HG03565 (cell line): Measurements from ENCODE around the gene CAPN11.

Experiments used
- ATAC-seq: cut with Tn5 transposase; IDR thresholded peaks from one replicate; pipeline ENCODE4 v1.9.1; 2021; ENCODE audit warnings: mild to moderate bottlenecking, moderate library complexity; ENCODE audit not compliant: unreplicated experiment

CAPN11 gene

GRCh38 chr6:44158770-44159228 lies at the start of gene CAPN11:
Gene CAPN11 (plus strand): TSS chr6:44158820. CDS start chr6:44158849, 29 bp downstream.
- ATAC-seq = no peak

GRCh38 chr6:44109212-44109611 lies 49.4 kb upstream of the CAPN11 start:
- ATAC-seq = no peak

- ATAC-seq = no peak
These were observed 48.5 kb upstream of the CAPN11 start for GRCh38 chr6:44110005-44110676.

DNA sequence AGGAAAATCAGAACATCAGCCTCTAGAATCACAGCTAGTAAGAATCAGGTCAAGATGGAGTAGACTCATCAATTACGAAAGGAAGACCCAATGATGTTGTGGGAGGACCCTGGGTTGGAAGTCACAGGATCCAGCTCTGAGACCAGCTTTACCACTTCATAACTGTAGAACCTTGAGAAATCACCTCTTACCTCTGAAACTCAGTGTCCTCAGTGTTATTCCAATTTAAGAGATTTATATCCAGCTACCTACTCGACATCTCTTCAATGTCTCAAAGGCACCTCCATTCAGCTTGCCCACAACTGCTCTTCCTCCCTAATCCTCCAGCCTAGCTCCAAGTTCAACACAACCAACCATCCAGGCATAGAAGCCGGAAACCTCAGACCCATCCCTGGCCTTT lies 47.7 kb upstream of the CAPN11 start:
- ATAC-seq = no peak

- no peak for ATAC-seq
These were observed 46.9 kb upstream of the CAPN11 start for GRCh38 chr6:44111434-44112417.

DNA sequence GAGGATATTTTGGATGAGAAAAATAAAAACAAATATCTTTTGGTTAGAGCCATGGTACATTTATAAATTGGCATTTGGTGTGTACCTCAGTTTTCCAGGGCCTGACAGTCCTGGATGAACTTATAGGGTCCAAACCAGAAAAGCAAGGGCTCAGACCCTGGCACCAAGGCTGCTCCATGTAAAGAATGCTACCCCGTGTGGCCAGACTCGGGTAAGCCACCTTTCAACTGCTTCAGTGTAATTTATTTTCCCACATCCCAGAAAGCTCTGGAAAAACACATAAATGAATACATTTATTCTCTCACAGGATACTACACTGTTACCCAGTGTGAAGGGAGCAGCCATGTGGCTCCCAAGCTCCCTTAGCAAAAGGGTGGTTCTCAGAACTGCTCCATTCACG lies 45.2 kb upstream of the CAPN11 start:
- no peak for ATAC-seq

GRCh38 chr6:44115866-44116265 lies 42.8 kb upstream of the CAPN11 start:
- no peak for ATAC-seq

GRCh38 chr6:44116641-44117382 lies 41.8 kb upstream of the CAPN11 start:
- no peak for ATAC-seq

- no peak for ATAC-seq
These were observed 41.1 kb upstream of the CAPN11 start for GRCh38 chr6:44117397-44118128.

- ATAC-seq = no peak
These were observed 38.8 kb upstream of the CAPN11 start for GRCh38 chr6:44119704-44120262.

- no peak for ATAC-seq
These were observed 37.8 kb upstream of the CAPN11 start for GRCh38 chr6:44120692-44121443.

DNA sequence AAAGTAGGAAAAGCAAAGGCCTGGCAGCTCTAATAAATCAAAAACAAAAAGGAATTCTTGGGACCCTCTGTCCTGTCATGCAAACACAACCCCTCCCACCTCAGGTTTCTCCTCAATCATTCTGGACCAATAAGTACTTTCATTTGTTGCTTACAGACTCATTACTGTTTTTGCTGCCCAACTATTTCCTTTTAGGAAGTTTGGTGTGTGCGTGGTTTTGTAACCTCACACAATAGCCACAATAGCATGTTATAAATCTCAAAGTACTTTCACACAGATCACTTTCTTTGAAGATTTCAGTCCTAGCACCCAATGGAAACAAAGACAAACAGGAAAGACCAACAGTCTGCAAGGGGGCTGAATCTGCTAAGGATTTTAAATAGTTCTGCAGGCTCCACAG lies 35.8 kb upstream of the CAPN11 start:
- ATAC-seq = no peak

DNA sequence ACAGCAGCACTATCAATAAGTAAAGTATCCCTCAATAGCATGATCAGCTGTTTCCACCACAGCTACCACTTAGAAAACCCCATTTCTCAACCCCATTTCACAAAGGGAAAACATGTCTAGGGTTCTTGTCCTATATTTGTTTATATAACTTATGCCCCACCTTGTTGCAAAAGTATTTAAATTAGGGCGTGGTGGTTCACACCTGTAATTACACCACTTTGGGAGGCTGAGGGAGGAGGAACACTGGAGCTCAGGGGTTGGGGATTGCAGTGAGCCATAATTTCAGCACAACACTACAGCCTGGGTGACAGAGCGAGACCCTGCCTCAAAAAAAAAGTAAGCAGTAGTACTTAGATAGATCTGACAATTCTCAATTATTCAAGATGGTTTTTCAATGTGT lies 35.1 kb upstream of the CAPN11 start:
- ATAC-seq = no peak

- peak; percentile 47 for ATAC-seq
These were observed 32.1 kb upstream of the CAPN11 start for GRCh38 chr6:44126320-44127149.

DNA sequence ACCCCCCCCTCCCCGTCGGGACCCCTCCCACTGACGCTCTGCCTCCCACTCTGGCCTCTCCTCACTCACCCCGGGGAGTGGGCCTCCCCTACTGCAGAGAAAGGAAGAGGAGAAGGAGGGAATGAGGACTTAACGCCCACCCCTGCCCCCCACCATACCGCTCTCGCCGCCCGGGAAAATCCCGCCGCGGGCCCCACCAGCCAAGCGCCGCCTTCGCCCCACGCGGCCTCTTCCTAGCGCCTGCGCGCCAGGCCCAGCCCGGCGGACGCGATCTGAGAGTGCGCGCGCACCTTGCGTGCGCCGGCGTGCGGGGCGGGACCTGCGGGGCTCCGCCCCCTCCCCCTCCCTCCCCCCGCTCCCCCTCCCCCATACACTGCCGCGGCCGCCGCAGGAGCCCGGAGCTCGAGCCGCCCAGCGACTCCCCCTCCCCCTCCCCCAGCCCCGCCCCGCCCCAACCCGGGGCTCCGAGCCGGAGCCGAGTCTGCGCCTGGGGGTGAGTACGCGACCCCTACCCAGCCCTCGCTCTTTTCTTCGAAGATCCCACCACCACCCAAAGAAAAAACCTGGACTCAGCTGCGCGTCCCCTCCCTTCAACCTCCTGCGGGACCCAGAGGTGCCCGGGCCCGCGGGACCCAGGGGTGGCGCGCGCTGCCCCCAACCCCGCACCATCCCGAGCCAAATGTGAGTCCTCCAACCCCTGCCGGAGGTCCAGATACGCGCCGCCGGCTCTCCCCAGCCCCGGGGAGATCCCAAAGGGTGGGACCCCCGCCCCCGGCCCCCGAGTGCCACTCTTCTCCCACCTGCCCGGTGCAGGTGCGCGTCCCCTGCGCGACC lies 31.2 kb upstream of the CAPN11 start, which contains the start of the genes MRPL14 and TMEM63B:
Gene MRPL14 (minus strand): TSS at position 267 of the 834 bp plus-strand sequence. CDS start 10,841 bp downstream, outside the sequence.
Gene TMEM63B (plus strand): TSS at position 369 of the 834 bp plus-strand sequence. CDS start 7,031 bp downstream, outside the sequence.
- ATAC-seq = peak; percentile 68

DNA sequence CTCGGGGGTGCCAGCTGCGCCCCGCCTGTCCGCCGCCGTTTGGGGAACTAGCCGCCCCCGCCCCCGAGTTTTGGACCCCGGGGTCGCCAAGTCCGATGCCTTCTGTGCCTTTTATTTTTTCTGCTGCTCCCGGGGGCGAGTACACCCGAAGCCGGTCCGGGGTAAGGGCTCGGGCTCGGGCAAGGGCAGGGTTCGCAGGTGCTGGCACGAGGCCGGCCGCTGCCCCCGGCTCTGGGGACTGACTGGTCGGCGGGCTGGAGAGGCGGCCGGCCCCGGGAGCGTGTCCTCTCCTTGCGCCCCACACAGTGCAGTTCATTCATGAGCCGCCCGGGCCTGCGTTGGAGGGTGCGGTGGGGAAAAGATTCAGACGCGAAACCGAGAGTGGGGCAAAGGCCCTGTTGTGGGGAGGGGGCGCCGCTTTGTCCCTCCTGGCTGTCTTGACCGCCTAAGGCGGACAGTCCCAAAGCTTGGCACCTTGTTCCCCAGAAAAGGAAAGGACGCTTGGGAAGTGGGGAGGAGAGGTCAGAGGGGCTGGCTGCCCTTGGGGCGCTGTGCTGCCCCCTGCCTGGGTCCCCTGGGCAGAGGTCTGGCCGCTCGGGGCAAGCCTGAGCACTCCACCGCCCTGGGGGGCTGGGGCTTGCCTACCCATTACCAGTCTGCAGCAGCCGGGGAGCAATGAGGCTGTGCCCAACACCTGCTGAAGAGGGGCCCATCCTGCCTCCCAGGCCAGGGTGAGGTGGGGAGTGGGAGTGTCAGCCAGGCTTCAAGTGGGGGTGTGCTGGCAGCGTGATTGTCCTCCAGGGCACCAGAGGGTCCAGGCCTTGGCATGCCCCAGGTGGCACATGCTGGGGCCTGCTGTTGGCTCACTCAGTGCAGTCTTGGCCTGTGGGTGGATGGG lies 30.4 kb upstream of the CAPN11 start:
- ATAC-seq = no peak
